H1 (cell line): ENCODE results near the gene UCMA. TPM values are rescaled to one million over a fixed set of nuclear protein-coding genes. Genes with fewer than 3 reads are reported as not detected.

Experiments used
- CTCF ChIA-PET: fragments of 300-600 bp; sonication (Branson Sonifier 250); formaldehyde crosslinking; loops from one replicate; lab custom pipeline; 2021; ENCODE audit not compliant: partially characterized antibody; lab: Charles Lee
- POLR2A ChIA-PET: fragments of 300-600 bp; sonication (Branson Sonifier 250); formaldehyde crosslinking; loops from one replicate; lab custom pipeline; 2021; ENCODE audit warnings: inconsistent platforms; ENCODE audit not compliant: partially characterized antibody; lab: Charles Lee
- DNase-seq, 2 experiments: peaks; one replicate each; pipeline versions ENCODE4 v3.0.0 to v3.0.0-alpha.2; 2010 to 2022; ENCODE audit warnings: low spot score in 2 of 2, low read depth in 1 of 2, mixed read lengths in 1 of 2
- FAIRE-seq: peaks from 2 replicates; lab custom pipeline; 2011; peaks lifted over from hg19 to GRCh38; lab: Jason Lieb, UNC
- H2AFZ ChIP-seq: 2 replicates; pipeline ENCODE4 v1.8.1; 2012; ENCODE audit warnings: low read length, inconsistent platforms
- H2AK5ac ChIP-seq: 2 replicates; pipeline ENCODE4 v1.6.1; 2013; ENCODE audit warnings: low read depth, low read length
- H2BK120ac ChIP-seq: replicated peaks from 2 replicates; pipeline ENCODE3; 2013; ENCODE audit warnings: low read depth, low read length, inconsistent platforms
- H2BK12ac ChIP-seq: 2 replicates; pipeline ENCODE4 v1.6.1; 2013; ENCODE audit warnings: low read depth, low read length
- H2BK15ac ChIP-seq: 2 replicates; pipeline ENCODE4 v1.6.1; 2013; ENCODE audit warnings: low read length
- H2BK20ac ChIP-seq: 2 replicates; pipeline ENCODE4 v1.6.1; 2013; ENCODE audit warnings: low read length
- H2BK5ac ChIP-seq: 2 replicates; pipeline ENCODE4 v1.6.1; 2013; ENCODE audit warnings: low read depth, low read length
- H3K14ac ChIP-seq: 2 replicates; pipeline ENCODE4 v1.6.1; 2013; ENCODE audit warnings: inconsistent platforms; ENCODE audit not compliant: insufficient read length
- H3K18ac ChIP-seq: 2 replicates; pipeline ENCODE4 v1.6.1; 2013; ENCODE audit warnings: low read length; ENCODE audit errors: extremely low read depth
- H3K23ac ChIP-seq: 2 replicates; pipeline ENCODE4 v1.6.1; 2013; ENCODE audit warnings: inconsistent platforms; ENCODE audit not compliant: insufficient read length
- H3K23me2 ChIP-seq: 2 replicates; pipeline ENCODE4 v1.6.1; 2013; ENCODE audit warnings: low read depth, low read length
- H3K27ac ChIP-seq: 2 replicates; pipeline ENCODE4 v1.6.1; 2011; ENCODE audit warnings: low read depth, low read length, inconsistent platforms
- H3K27me3 ChIP-seq, 4 experiments: replicated peaks in 1 of 4; 1 replicate in 1 of 4; 2 replicates in 3 of 4; pipeline versions ENCODE4 v1.6.1 to v1.8.1; 2011 to 2013; ENCODE audit warnings: low read length in 3 of 4, mild to moderate bottlenecking in 3 of 4, inconsistent platforms in 2 of 4, mixed read lengths in 2 of 4, moderate library complexity in 1 of 4; ENCODE audit not compliant: control insufficient read depth in 3 of 4, insufficient read depth in 3 of 4; ENCODE audit errors: extremely low read depth in 1 of 4
- H3K36me3 ChIP-seq, 4 experiments: 2 replicates each; pipeline versions ENCODE4 v1.6.1 to v1.8.1; 2011 to 2013; ENCODE audit warnings: mild to moderate bottlenecking in 4 of 4, low read length in 3 of 4, moderate library complexity in 2 of 4, control low read depth in 1 of 4, inconsistent platforms in 1 of 4; ENCODE audit not compliant: insufficient read depth in 4 of 4, control insufficient read depth in 2 of 4
- H3K4ac ChIP-seq: replicated peaks from 2 replicates; pipeline ENCODE3; 2013; ENCODE audit warnings: low read length, low read depth, mixed read lengths, inconsistent platforms; ENCODE audit not compliant: insufficient read length
- H3K4me1 ChIP-seq, 4 experiments: replicated peaks in 1 of 4; 1 replicate in 1 of 4; 2 replicates in 3 of 4; pipeline versions ENCODE4 v1.6.1 to v1.8.1; 2011 to 2013; ENCODE audit warnings: low read length in 3 of 4, inconsistent platforms in 2 of 4, mixed read lengths in 1 of 4; ENCODE audit not compliant: insufficient read depth in 4 of 4, control insufficient read depth in 3 of 4
- H3K4me2 ChIP-seq, 2 experiments: 2 replicates each; pipeline versions ENCODE4 v1.6.1 to v1.8.1; 2011 to 2013; ENCODE audit warnings: low read depth in 2 of 2, low read length in 2 of 2, control low read depth in 1 of 2, inconsistent platforms in 1 of 2, mild to moderate bottlenecking in 1 of 2; ENCODE audit not compliant: insufficient read depth in 1 of 2
- H3K4me3 ChIP-seq, 4 experiments: fragments of 200-600, 300-600 bp in 1 of 4; sonication (generic), shearing (Covaris generic), sonication (Bioruptor Twin) in 1 of 4; 2 replicates each; pipeline versions ENCODE4 v1.5.1 to v1.8.1; 2011 to 2016; ENCODE audit warnings: low read length in 4 of 4, low read depth in 3 of 4, control low read depth in 2 of 4, inconsistent platforms in 2 of 4, mild to moderate bottlenecking in 2 of 4, mixed read lengths in 1 of 4, moderate library complexity in 1 of 4; ENCODE audit not compliant: insufficient read depth in 2 of 4; ENCODE audit errors: extremely low read depth in 1 of 4
- H3K56ac ChIP-seq: replicated peaks from 2 replicates; pipeline ENCODE3; 2013; ENCODE audit warnings: low read depth, mild to moderate bottlenecking, mixed read lengths, low read length, inconsistent platforms; ENCODE audit not compliant: insufficient read length
- H3K79me1 ChIP-seq: 2 replicates; pipeline ENCODE4 v1.6.1; 2013; ENCODE audit warnings: low read depth, low read length, control low read depth
- H3K79me2 ChIP-seq, 2 experiments: 2 replicates each; pipeline versions ENCODE4 v1.6.1 to v1.8.1; 2012 to 2013; ENCODE audit warnings: low read length in 2 of 2, mild to moderate bottlenecking in 2 of 2, inconsistent platforms in 1 of 2; ENCODE audit not compliant: insufficient read depth in 2 of 2, control insufficient read depth in 1 of 2
- H3K9ac ChIP-seq, 4 experiments: replicated peaks in 1 of 4; 1 replicate in 1 of 4; 2 replicates in 3 of 4; pipeline versions ENCODE4 v1.6.1 to v1.8.1; 2011 to 2013; ENCODE audit warnings: low read depth in 3 of 4, low read length in 3 of 4, control low read depth in 2 of 4, mild to moderate bottlenecking in 2 of 4, moderate library complexity in 2 of 4, inconsistent platforms in 1 of 4; ENCODE audit errors: extremely low read depth in 1 of 4
- H3K9me3 ChIP-seq, 2 experiments: 2 replicates each; pipeline versions ENCODE4 v1.6.1 to v1.8.1; 2012 to 2013; ENCODE audit warnings: mild to moderate bottlenecking in 2 of 2, moderate library complexity in 2 of 2, control low read depth in 1 of 2, inconsistent platforms in 1 of 2, low read depth in 1 of 2, low read length in 1 of 2, mixed read lengths in 1 of 2; ENCODE audit not compliant: insufficient read depth in 2 of 2
- H4K20me1 ChIP-seq, 2 experiments: replicated peaks in 1 of 2; 2 replicates each; pipeline versions ENCODE3 to v1.8.1; 2011 to 2013; ENCODE audit warnings: inconsistent platforms in 2 of 2, low read length in 2 of 2, mild to moderate bottlenecking in 1 of 2; ENCODE audit not compliant: insufficient read depth in 2 of 2, control insufficient read depth in 1 of 2
- H4K5ac ChIP-seq: 2 replicates; pipeline ENCODE4 v1.6.1; 2013; ENCODE audit warnings: low read length, low read depth, mixed read lengths, inconsistent platforms; ENCODE audit not compliant: insufficient read length
- H4K8ac ChIP-seq: 2 replicates; pipeline ENCODE4 v1.8.0; 2013; ENCODE audit warnings: mild to moderate bottlenecking, moderate library complexity, low read length, inconsistent platforms; ENCODE audit not compliant: insufficient read depth; ENCODE audit errors: extremely low read depth
- H4K91ac ChIP-seq: replicated peaks from 2 replicates; pipeline ENCODE3; 2013; ENCODE audit warnings: low read length, mixed read lengths, inconsistent platforms; ENCODE audit not compliant: insufficient read length
- BCL11A ChIP-seq, 2 experiments: IDR thresholded peaks; one replicate each; pipeline ENCODE4 v1.6.1; 2011; ENCODE audit warnings: low read depth in 2 of 2, low read length in 2 of 2, mild to moderate bottlenecking in 2 of 2
- CBX5 ChIP-seq: fragments of 300-800, 300-1000 bp; sonication (generic); IDR thresholded peaks from 2 replicates; pipeline ENCODE4 v1.7.1; 2016; ENCODE audit warnings: antibody characterized with exemption, low read length, low read depth
- CHD1 ChIP-seq: IDR thresholded peaks from 2 replicates; pipeline ENCODE4 v1.6.1; 2012; ENCODE audit warnings: low read depth, low read length, improper control_type of control experiment
- CTBP2 ChIP-seq: IDR thresholded peaks from 2 replicates; pipeline ENCODE4 v1.7.0; 2011; ENCODE audit warnings: borderline replicate concordance, mild to moderate bottlenecking, moderate library complexity, mixed read lengths, low read length; ENCODE audit not compliant: insufficient read depth, insufficient read length
- POLR2A ChIP-seq, 2 experiments: IDR thresholded peaks; 1 replicate in 1 of 2; 2 replicates in 1 of 2; pipeline ENCODE4 v1.6.1; 2011; ENCODE audit warnings: low read depth in 2 of 2, low read length in 2 of 2, mild to moderate bottlenecking in 2 of 2; ENCODE audit errors: control extremely low read depth in 1 of 2
- RAD21 ChIP-seq, 2 experiments: IDR thresholded peaks in 1 of 2; conservative IDR thresholded peaks in 1 of 2; 2 replicates each; pipeline ENCODE4 v1.6.1; 2011; ENCODE audit warnings: low read depth in 2 of 2, low read length in 2 of 2, improper control_type of control experiment in 1 of 2, inconsistent platforms in 1 of 2, mild to moderate bottlenecking in 1 of 2, moderate library complexity in 1 of 2
- WGBS, 2 experiments: shearing (Covaris generic) in 1 of 2; methylation state at CpG; one replicate each; pipeline versions ENCODE4 v1.1.6 to v1.1.7; 2013 to 2015; ENCODE audit warnings: low lambda C conversion rate in 2 of 2, mixed read lengths in 2 of 2, inconsistent platforms in 1 of 2, low coverage in 1 of 2, missing lambda C conversion rate in 1 of 2; ENCODE audit not compliant: insufficient replicate concordance in 2 of 2, insufficient coverage in 1 of 2, insufficient read length in 1 of 2; ENCODE audit errors: extremely low coverage in 1 of 2, missing lambda C conversion rate in 1 of 2; 5-methylcytosine and 5-hydroxymethylcytosine counted together
- polyA plus RNA-seq, 7 experiments: library from polyadenylated mRNA; depleted of rRNA in 3 of 7; stranded (reverse) in 5 of 7; unstranded in 2 of 7; fragments of >200 nt in 5 of 7; fragments of 200-250 nt in 2 of 7; gene quantifications; 1 replicate in 5 of 7; 2 replicates in 1 of 7; 4 replicates in 1 of 7; pipeline versions ENCODE4 v1.2.1 to v1.2.3, GENCODE V29; 2011 to 2013; ENCODE audit warnings: missing spikeins in 2 of 7, mixed read lengths in 2 of 7
- total RNA-seq: library from RNA; stranded (reverse); fragmentation: NEBNext Ultra II Directional; extraction: Animal tissue kit (Norgen Biotek cat#: 25700); gene quantifications from 2 replicates; pipeline ENCODE4 v1.2.1, GENCODE V29; 2021
- TF ChIP-seq, protein P1 (sequence below): IDR thresholded peaks from 2 replicates; pipeline ENCODE4 v1.6.1; 2011; ENCODE audit warnings: low read depth, mild to moderate bottlenecking, low read length; ENCODE audit not compliant: insufficient read depth

Gene UCMA
- total and polyA plus RNA-seq, 2 of the 8 experiments (the other 6 are each of a cell fraction or from before 2014, with no cell fraction given): 1.2 to 4.6 TPM

DNA sequence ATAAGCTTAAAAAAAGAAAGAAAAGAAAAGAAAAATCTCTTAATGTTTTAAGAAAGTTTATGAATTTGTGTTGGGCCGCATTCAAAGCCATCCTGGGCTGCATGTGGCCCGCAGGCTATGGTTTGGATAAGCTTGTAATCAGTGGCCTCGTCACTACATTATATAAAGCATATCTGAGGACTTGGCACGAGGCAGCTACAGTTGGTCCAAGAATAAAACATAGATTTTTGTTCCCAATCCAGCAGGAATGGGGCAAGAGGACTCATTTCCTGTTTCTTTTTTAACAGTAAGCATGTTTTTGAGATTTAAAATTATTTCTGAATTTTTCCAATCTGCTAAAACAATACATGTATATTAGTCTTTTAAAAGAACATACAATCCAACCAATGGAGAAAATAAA, 44.2 kb downstream of the UCMA start:
- CTCF ChIA-PET: interaction anchor here (0.8 kb wide), 1 partner anchor 8 kb away, joined by 3 read pairs; no protein-coding TSS in a partner anchor
- Histone ChIP-seq H3K18ac (no peak overlapping the region), H2AFZ (no peak overlapping the region), H3K27me3 (no peaks in the 10 kb centered on the region), H2BK20ac (no peak overlapping the region), H3K79me2 (no peaks in the 10 kb centered on the region), H2BK120ac (no peak overlapping the region), H3K23me2 (no peaks in the 10 kb centered on the region), H3K4me2 (no peak overlapping the region), H3K27ac (no peak overlapping the region), H2BK5ac (no peak overlapping the region), H2BK12ac (no peak overlapping the region), H4K91ac (no peak overlapping the region), H3K56ac (no peak overlapping the region), H3K4ac (no peak overlapping the region), H3K9ac (no peak overlapping the region), H3K23ac (no peak overlapping the region), H3K4me1 (no peaks in the 10 kb centered on the region), H2AK5ac (no peak overlapping the region), H3K14ac (no peak overlapping the region), H3K9me3 (no peaks in the 10 kb centered on the region), H3K36me3 (peaks cover 47 to 90% (median 76%) of the 10 kb centered on the region in 4 experiments), H4K20me1 (peaks cover 0 to 4% of the 10 kb centered on the region in 2 experiments), H3K79me1 (no peaks in the 10 kb centered on the region; the same call in 1 of the 2 replicates), H4K5ac (no peak overlapping the region), H3K4me3 (no peak overlapping the region), H2BK15ac (no peak overlapping the region), H4K8ac (no peak overlapping the region)
- DNase-seq (no peak), FAIRE-seq (no peak)
- POLR2A ChIA-PET: no interaction called here
- WGBS, 2 experiments: 90% methylated on average over 4 of the region's 4 CpGs; no CpG with 5 or more reads in 1 of the 2 experiments
- TF ChIP-seq RAD21 (IDR thresholded peaks at IDR 0.05 in 1 of 2, conservative IDR thresholded peaks at IDR 0.05 in 1 of 2; ENCODE audit: low read depth in 2 of 2, low read length in 2 of 2): no peak
- TF ChIP-seq CHD1: no peak
- TF ChIP-seq POLR2A (IDR thresholded peaks at IDR 0.05; ENCODE audit: control extremely low read depth in 1 of 2, low read depth in 2 of 2, low read length in 2 of 2): no peak
- TF ChIP-seq, protein P1, sequence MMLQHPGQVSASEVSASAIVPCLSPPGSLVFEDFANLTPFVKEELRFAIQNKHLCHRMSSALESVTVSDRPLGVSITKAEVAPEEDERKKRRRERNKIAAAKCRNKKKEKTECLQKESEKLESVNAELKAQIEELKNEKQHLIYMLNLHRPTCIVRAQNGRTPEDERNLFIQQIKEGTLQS: no peak
- TF ChIP-seq CBX5: no peak
- no peak for TF ChIP-seq BCL11A (IDR thresholded peaks at IDR 0.05; ENCODE audit: low read depth in 2 of 2, low read length in 2 of 2)
- TF ChIP-seq CTBP2: no peak
